Non-pigmented ciliary epithelial cell (primary cell): ENCODE data around the gene MRPS12.

Source experiments
- DNase-seq: peaks from one replicate; pipeline ENCODE4 v3.0.0-alpha.2; 2010; ENCODE audit warnings: low read depth

MRPS12 gene

DNA sequence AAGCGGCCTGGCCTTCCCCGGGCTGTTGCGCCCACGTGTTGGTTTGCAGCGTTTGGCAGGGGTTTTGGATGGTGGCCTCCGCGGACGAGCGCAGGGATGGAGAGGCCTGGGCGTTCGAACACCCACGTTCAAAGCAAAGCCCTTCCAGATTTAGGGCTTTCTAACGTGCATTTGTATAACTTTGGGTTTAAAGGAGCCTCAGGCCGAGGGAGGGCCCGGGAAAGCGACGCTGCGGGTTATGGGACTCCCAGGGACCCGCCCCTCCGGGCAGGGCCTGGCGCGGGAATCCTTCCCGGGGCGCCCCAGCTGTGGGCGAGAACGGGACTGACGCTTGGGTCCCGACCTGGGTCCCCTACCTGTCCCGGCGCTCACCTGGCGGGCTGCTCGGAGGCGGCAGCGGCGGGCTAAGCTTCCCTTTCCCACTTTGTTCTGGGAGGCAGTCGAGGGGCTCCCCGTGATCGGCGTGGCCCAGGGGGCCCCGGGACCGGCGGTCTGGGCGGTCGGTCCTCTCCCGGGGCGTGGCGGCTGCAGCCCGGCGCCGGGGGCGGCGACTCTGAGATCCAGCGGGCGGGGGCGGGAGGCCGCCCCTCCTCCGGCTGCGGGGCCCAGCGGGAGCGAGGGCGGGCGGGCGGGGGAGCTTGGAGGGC lies 44.6 kb downstream of the MRPS12 start, which contains the start of gene FBXO17:
TSS of gene FBXO17 (minus strand) at position 529 of the 647 bp plus-strand sequence. CDS start 25,423 bp downstream, outside the sequence.
- DNase-seq = no peak

DNA sequence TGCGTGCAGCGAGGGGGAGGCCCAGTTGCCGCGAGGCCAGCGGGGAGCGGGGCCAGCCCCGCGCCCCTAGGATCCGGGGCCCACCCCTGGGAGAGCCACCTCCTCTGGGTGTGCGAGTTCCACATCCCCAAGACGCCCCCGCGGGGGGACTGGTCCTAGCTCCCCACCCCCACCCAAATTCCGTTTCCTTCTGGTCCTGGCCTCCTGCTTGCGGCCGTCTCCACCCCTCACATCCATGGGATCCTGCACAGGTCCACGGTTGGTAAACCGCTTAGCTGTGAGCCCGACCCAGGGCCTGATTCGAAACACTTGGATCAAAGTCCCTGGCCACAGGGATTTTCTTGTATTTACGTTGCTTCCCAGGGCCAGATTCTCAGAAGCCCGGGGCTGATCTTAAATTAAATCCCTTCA lies 45.1 kb downstream of the MRPS12 start:
- DNase-seq = no peak

DNA sequence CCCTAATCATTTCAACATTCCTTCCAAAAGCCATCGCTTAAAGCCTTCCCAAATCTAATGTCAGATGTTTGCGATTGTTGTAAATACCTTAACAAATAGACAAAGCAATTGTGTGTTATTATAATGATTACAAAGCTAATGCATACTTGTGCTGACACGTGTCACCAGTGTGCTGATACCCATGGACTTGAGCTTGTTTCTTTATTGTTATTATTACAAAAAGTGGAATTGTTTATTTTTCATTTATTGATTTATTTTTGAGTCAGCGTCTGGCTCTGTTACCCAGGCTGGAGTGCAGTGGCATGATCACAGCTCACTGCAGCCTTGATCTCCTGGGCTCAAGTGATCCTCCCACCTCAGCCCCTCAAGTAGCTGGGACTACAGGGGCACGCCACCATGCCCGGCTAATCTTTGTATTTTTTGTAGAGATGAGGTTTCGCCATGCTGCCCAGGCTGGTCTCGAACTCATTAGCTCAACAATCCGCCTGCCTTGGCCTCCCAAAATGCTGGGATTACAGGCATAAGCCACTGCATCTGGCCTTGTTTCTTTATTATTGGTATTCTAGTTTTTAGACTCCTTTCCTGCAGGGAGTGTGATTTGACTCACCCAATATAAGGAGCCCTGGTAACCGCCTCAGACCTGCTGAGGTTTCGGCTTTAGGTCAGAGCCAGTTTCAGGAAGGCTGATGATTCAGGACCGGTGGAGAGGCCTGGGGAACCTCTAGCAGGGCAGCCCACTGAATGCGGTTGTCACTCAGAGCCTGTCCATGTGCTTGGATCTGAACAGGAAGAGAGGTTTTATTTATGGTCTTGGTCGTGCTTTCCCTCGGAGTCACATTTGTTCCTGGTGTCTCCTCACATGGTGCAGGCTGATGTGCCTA lies 46.9 kb downstream of the MRPS12 start:
- no peak for DNase-seq

DNA sequence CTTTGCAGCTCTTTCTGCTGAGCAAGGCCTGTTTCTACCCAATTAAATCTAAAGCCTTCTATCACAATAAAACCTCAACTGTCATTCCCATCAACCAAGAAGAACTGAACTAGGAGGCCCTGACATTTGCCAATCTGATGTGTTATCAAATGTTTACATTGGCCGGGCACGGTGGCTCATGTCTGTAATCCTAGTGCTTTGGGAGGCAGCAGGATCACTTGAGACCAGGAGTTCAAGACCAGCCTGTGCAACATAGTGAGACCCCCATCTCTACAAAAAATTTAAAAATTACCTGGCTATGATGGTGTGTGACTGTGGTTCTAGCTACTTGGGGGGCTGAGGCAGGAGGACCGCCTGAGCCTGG lies 47.6 kb downstream of the MRPS12 start:
- DNase-seq = no peak

DNA sequence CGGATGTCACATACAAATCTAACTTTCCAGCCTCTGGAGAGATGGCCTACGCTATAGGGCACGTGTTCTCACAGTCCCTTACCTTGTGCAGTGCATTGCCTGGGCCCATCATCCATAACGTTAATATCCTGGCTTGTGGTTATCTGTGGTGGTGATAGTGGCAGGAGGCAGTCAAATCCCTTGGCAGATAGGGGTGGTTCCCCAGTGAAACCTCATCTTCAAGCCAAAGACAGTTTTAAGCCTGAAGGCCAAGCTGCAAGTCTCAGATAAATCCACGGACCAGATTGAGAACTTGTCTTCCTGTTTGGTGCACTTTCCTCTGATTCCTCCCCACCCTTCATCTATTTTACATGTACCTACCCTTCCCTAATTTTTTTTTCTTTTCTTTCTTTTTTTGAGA lies 49.1 kb downstream of the MRPS12 start:
- no peak for DNase-seq

DNA sequence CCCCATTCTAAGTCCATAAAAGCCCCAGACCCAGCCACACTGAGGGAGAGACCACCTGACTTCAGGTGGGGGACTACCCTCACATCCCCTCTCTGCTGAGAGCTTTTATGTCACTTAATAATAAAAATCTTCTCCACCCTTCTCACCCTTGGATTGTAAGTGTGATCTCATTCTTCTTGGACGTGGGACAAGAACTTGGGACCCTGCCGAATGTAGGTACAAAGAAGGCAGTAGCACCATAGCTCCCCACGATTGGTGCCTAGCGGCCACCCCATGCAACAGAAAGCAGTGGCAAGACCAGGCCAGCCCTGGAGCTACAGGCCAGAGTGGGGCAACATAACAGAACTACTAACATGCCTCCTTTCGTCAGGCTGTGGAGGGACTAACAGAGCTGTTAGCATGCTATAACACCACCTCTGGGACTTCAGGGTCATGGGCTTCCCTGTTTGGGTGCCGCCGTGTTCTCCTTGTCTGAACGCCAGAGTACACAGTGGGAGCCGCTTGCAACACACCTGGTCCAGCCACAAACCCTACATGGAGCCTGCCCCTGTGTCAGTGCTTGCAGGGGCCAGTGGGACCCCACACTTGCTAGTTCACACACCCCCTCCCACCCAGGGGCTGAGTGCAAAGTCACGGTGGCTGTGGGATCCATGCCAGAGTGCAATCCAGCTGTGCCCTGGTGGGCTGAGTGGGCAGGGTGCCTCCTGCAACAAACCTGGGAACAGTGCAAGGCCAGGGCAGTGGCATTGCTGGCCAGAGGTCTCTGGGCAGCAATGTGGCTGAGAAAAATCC lies 50.0 kb downstream of the MRPS12 start:
- no peak for DNase-seq
